Colonic mucosa (tissue), 4 donors: ENCODE measurements around the gene OR52N4. TPM values are rescaled to one million over a fixed set of nuclear protein-coding genes. Genes with fewer than 3 reads are reported as not detected.
"Not testable (repeated sequence)": the region's sequence is repeated elsewhere in the genome, so short reads cannot be mapped to it uniquely, and the experiment has no call there.

Experiments used
- DNase-seq: peaks from one replicate; pipeline ENCODE4 v3.0.0-alpha.2; 2020
- H3K27ac ChIP-seq: fragments of 200-600 bp; one replicate; pipeline ENCODE4 v1.8.0; 2021
- H3K27me3 ChIP-seq: fragments of 200-600 bp; one replicate; pipeline ENCODE4 v1.8.0; 2021
- H3K36me3 ChIP-seq: fragments of 200-600 bp; one replicate; pipeline ENCODE4 v1.8.0; 2021
- H3K4me1 ChIP-seq: fragments of 200-600 bp; one replicate; pipeline ENCODE4 v1.8.0; 2021; ENCODE audit warnings: mild to moderate bottlenecking
- H3K4me3 ChIP-seq: fragments of 200-600 bp; one replicate; pipeline ENCODE4 v1.8.0; 2021
- H3K9ac ChIP-seq, 2 donors: one replicate each; pipeline ENCODE4 v1.7.0; 2013; ENCODE audit warnings: control low read depth in 2 of 2, low read depth in 2 of 2, low read length in 2 of 2
- H3K9me3 ChIP-seq: fragments of 200-600 bp; one replicate; pipeline ENCODE4 v1.8.0; 2021
- intact Hi-C: fragments of 100-400 bp; cut with DNase I; formaldehyde crosslinking; loops from one replicate; pipeline ENCODE4 v1.14.1; 2022
- total RNA-seq, 2 donors: library from RNA; stranded (reverse); fragmentation: NEBNext Ultra II Directional in 1 of 2; extraction: Animal tissue kit (Norgen Biotek cat#: 25700) in 1 of 2; gene quantifications; one replicate each; pipeline ENCODE4 v1.2.1, GENCODE V29; 2021
- TF ChIP-seq, protein P1 (sequence below): fragments of 200-600 bp; IDR thresholded peaks from one replicate; pipeline ENCODE4 v1.8.0; 2022; ENCODE audit warnings: antibody characterized with exemption, mild to moderate bottlenecking
- donor health status: healthy.
- donor health status: DM: no; HTN: no; CAD: no.
- donor health status: DM: no; HTN: no; CAD: no.

The OR52N4 gene
- not detected for total RNA-seq

DNA sequence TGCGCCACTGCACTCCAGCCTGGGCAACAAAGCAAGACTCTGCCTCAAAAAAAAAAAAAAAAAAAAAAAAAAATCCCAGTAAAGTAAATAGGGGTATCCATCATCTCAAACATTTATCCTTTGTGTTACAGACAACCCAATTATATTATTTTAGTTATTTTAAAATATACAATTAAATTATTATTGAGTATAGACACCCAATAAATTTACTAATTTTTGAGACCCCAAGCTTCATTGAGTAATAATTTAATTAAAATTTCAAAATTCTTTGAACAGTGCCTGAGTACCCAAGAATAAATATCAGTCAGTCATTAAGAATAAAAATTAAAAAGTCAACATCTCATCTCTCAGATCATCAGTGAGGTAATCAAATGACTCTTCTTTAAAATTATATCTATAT lies at the start of gene OR52N4:
TSS of gene OR52N4 (plus strand) at position 301 of the 400 bp plus-strand sequence. CDS start 498 bp downstream, outside the sequence.
- Histone ChIP-seq H3K4me3 (no peak within 1 kb of the TSS), H3K27me3 (no peaks in the 10 kb centered on the region), H3K36me3 (no peaks in the 10 kb centered on the region), H3K4me1 (no peaks in the 10 kb centered on the region), H3K9ac (no peak within 1 kb of the TSS), H3K27ac (no peak within 1 kb of the TSS), H3K9me3 (no peaks in the 10 kb centered on the region)
- DNase-seq: no peak
- TF ChIP-seq, protein P1, sequence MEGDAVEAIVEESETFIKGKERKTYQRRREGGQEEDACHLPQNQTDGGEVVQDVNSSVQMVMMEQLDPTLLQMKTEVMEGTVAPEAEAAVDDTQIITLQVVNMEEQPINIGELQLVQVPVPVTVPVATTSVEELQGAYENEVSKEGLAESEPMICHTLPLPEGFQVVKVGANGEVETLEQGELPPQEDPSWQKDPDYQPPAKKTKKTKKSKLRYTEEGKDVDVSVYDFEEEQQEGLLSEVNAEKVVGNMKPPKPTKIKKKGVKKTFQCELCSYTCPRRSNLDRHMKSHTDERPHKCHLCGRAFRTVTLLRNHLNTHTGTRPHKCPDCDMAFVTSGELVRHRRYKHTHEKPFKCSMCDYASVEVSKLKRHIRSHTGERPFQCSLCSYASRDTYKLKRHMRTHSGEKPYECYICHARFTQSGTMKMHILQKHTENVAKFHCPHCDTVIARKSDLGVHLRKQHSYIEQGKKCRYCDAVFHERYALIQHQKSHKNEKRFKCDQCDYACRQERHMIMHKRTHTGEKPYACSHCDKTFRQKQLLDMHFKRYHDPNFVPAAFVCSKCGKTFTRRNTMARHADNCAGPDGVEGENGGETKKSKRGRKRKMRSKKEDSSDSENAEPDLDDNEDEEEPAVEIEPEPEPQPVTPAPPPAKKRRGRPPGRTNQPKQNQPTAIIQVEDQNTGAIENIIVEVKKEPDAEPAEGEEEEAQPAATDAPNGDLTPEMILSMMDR: no peak
- intact Hi-C loops: no loop called here

DNA sequence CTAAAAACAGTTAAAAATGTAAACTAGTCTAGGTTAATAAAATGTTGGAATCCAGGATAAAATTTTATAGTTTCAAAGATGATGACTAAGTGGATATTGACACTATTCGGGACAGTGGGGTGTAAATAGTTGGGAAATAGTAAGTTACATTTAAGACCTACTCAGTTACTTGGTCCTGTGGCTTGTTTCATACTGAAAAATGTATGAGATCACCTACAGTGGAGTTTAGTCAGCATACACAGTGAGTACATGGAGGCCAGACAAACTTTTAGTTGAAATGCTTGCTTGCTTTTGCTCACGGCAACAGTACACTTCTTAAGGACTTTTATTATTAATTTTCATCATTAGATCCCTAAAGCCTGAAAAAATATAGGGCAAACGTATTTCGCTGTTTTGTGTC lies 48.4 kb upstream of the OR52N4 start:
- TF ChIP-seq, protein P1: no peak
- Histone ChIP-seq H3K9me3 (no peaks in the 10 kb centered on the region), H3K9ac (no peak overlapping the region), H3K4me1 (no peaks in the 10 kb centered on the region), H3K36me3 (no peaks in the 10 kb centered on the region), H3K4me3 (no peak overlapping the region), H3K27me3 (no peaks in the 10 kb centered on the region), H3K27ac (no peak overlapping the region)
- no peak for DNase-seq
- intact Hi-C loops: no loop called here

DNA sequence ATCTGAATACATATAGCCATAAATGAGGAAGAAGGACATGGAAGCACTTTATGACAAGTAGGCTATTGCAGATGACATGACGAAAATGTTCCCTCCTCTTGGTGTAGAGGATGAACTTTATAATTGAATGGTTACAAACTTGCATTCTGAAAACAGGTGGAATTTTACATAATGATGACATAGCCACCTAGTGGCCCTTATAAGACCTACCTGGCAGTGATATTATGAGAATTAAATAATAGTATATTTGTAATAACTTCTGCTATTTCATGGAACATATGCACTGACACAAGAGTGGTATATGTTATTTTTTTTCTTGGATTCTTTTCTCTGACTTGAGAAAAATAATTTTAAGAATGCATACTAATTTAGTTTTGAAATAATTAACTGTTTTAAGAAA lies 41.5 kb upstream of the OR52N4 start:
- Histone ChIP-seq H3K4me3 (no peak overlapping the region), H3K9me3 (no peaks in the 10 kb centered on the region), H3K36me3 (no peaks in the 10 kb centered on the region), H3K9ac (no peak overlapping the region), H3K27ac (no peak overlapping the region), H3K4me1 (no peaks in the 10 kb centered on the region), H3K27me3 (no peaks in the 10 kb centered on the region)
- TF ChIP-seq, protein P1: no peak
- no peak for DNase-seq
- intact Hi-C loops: no loop called here

DNA sequence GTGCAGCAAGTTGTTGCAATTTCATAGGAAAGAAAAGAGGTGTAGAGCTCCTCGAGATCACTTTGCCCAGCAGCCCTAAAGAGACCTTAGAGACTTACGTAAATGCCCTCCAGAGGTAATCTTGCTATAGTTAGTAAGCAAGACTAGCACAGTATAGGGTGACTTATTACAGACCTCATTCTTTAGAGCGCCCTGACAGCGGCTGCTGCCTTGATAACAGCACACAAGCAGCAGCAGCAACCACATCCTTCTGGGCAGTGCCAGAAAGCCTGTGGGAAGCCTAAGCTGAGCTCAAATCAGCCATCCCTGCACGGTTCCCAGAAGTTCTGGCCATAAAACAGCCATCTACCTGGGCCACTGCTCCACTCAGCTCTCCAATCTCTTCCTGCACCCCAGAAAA lies 40.3 kb upstream of the OR52N4 start:
- H3K4me3 ChIP-seq: no peak overlapping the region
- TF ChIP-seq, protein P1: no peak
- intact Hi-C loops: no loop called here
- H3K27me3 ChIP-seq: no peaks in the 10 kb centered on the region
- no peak overlapping the region for H3K9ac ChIP-seq
- H3K36me3 ChIP-seq: no peaks in the 10 kb centered on the region
- no peak for DNase-seq
- H3K4me1 ChIP-seq: no peaks in the 10 kb centered on the region
- no peaks in the 10 kb centered on the region for H3K9me3 ChIP-seq
- no peak overlapping the region for H3K27ac ChIP-seq

DNA sequence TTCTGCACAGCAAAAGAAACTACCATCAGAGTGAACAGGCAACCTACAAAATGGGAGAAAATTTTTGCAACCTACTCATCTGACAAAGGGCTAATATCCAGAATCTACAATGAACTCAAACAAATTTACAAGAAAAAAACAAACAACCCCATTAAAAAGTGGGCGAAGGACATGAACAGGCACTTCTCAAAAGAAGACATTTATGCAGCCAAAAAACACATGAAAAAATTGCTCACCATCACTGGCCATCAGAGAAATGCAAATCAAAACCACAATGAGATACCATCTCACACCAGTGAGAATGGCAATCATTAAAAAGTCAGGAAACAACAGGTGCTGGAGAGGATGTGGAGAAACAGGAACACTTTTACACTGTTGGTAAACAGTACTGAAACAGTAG lies 37.5 kb upstream of the OR52N4 start:
- H3K4me1 ChIP-seq, H3K36me3 ChIP-seq, H3K27ac ChIP-seq, DNase-seq, H3K4me3 ChIP-seq, H3K9me3 ChIP-seq, intact Hi-C loops, H3K9ac ChIP-seq, H3K27me3 ChIP-seq: not testable (repeated sequence)

DNA sequence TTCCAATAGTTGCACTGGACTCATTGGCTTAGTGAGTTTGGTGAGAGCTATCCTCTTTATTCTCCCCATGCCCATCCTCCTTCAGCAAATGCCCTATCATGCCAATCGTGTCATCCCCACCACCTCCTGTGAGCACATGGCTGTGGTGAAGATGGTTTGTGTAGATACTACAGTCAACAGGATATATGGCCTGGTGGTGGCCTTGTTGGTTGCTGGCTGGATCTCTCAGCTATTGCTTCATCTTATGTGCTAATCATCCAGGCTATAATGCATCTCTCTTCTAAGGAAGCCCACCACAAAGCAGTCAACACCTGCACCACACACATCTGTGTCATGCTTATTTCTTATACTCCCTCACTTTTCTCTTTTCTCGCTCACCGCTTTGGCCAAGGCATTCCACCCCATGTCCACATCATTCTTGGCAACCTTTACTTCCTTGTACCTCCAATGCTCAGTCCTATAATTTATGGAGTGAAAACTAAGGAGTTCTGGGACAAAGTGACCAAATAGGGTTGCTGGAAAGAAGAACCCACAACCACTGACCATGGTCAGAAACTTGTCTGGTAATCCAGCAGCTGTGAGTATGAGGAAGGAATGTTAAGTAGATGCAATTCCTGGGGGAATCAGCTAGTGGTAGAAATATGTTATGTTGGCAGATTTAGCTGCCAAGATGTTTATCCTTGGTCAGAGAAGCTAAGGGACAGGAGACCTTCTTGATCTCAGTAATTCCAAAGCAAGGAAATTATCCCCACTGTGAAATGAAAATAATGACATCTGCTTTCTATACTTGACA lies 34.1 kb upstream of the OR52N4 start:
- Histone ChIP-seq H3K36me3 (no peaks in the 10 kb centered on the region), H3K27ac (no peak overlapping the region), H3K9ac (no peak overlapping the region), H3K9me3 (no peaks in the 10 kb centered on the region), H3K4me1 (no peaks in the 10 kb centered on the region), H3K27me3 (no peaks in the 10 kb centered on the region), H3K4me3 (no peak overlapping the region)
- DNase-seq: no peak
- intact Hi-C loops: no loop called here
- TF ChIP-seq, protein P1: no peak
